ENCODE measurements around the gene LATS1.
"Not testable (repeated sequence)": the region's sequence is repeated elsewhere in the genome, so short reads cannot be mapped to it uniquely, and the experiment has no call there.

The LATS1 gene

DNA sequence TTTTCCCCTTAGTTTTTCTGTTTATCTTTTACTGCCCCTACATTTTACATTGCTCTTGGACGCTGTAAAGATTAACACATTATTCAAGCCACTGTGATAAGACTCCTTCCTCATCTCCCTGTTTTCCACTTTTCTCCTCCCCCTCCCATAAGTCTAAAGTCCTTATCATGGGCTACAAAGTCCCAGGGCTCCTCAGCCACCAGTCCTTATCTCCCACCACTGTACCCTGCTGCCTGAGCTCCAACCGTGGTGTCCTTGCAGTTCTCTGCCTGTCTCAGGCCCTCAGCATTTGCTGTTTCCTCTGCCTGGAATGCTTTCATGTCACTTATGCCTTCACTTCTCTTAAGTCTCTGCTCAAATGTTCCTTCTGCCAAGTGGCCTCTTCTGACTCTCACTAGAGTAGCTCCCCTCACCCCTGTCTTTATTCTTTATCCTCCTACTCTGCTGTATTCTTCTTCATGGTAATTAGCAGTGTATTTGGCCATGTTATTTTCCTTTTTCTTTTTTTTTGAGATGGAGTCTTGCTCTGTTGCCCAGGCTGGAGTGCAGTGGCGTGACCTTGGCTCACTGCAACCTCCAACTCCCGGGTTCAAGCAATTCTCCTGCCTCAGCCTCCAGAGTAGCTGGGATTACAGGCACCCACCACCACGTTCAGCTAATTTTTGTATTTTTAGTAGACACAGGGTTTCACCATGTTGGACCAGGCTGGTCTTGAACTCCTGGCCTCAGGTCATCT lies 10.8 kb upstream of the LATS1 start:
- in situ Hi-C loops (cut with HindIII; ENCODE audit: low sequenced_read_pairs) = no loop called here

DNA sequence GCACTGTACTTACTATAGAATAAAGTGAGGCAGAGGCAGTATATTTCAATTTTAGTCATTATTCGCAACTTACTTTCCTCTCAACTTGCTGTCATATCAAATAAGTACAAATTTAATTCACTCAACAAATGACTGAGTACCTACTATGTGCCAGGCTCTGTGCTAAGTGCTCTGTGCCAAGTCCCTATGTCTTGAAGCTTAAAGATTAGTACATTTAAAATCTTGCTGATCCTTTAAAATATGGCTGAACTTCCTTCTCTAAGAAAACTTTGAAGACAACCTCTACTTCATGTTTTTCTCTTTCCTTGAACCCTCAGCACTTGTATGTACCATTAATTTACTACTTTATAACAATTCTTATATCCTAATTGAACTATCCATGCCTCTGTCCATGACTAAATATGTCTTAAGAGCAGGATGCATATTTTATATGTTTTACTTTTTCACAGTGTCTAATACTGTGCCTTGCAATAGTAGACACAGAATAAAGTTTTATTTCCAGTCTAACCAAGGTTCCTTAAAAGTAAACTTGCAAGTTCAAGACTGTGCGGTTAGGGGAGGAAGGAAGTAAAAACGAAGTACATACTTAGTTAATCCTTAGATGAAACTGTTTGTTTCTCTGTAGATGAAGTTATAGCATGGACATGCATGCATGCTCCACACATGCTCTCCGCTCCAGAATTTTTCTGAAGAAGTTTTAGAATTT lies 10.0 kb upstream of the LATS1 start:
- in situ Hi-C loops (cut with HindIII; ENCODE audit: low sequenced_read_pairs) = no loop called here

DNA sequence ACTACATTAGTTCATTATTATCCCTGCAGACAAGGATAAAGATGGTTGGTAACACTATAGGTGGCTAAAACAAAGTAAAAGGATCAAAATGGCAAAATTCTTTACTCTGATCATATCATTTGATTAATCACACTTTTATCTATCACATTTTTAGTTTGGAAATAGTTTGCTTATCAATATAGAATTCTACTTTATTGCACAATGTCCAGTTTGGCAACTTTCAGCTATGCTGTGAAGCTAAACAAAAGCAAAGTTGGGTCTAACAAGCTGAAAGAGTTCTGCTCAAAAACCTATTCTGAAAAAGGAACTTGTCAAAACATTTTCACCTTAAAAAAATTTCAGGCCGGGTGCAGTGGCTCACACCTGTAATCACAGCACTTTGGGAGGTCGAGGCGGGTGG lies 7.9 kb upstream of the LATS1 start:
- in situ Hi-C loops (cut with HindIII; ENCODE audit: low sequenced_read_pairs) = no loop called here

DNA sequence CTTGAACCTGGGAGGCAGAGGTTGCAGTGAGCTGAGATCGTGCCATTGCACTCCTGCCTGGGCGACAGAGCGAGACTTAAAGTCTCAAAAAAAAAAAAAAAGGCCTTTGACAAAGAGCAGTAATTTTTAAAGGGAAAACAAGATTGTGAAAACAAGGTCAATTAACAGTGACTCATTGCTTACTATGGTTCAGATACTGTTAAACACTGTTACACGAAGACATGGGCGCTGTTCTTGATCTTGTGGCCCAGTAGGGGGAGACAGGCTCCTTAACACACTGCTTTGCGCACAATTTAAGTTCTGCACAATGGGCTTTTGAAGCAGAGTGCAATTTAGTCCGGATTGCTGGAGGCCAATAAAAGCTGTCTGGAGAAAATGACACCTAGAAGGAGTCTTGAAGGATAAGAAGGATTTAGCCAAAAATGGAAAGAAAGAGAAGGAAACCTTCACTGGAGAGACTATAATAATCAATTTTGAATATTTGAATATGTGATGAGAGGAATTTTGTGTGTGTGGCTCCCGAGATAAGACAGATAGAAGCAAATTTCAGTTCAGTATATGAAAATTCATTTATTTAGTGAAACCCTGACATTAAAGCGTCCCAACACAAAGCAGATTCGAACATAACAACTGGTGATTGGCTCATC lies 6.0 kb upstream of the LATS1 start:
- in situ Hi-C loops (cut with HindIII; ENCODE audit: low sequenced_read_pairs) = no loop called here

DNA sequence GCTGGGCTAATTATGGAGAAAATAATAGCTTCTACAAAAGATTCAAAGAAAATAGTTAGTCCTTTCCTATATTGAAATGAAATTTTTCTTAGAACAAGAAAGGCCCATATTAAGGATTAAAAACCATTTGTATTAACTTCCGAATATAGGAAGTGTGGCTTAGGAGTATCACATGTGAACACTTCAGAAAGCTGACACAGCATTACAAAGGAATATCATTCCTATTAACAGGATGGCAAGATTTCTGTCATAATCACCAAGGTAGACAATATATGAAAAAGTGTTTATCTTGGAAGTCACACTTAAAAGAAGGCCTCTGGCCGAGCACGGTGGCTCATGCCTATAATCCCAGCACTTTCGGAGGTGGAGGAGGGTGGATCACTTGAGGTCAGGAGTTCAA lies 5.4 kb upstream of the LATS1 start:
- in situ Hi-C loops (cut with HindIII; ENCODE audit: low sequenced_read_pairs) = no loop called here

DNA sequence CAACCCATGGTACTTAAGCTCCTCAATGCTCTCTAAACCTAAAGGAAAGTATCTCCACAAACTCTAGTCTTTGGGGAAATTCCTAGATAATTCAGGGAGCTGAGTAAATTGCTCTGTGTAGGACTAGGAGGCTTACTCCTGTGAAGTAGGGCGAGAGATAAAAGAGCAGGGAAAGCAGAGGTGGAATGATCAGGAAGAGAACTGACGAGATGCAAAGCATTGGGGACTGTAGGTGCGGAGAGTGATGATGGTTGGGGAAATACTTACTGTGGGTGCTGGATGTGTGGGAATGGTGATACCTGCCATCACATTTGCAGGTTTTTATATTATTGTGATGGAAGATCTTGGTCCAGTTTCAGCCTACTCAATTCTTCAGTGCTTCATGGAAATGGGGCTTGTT lies 1.6 kb upstream of the LATS1 start:
- in situ Hi-C loops (cut with HindIII; ENCODE audit: low sequenced_read_pairs) = no loop called here

DNA sequence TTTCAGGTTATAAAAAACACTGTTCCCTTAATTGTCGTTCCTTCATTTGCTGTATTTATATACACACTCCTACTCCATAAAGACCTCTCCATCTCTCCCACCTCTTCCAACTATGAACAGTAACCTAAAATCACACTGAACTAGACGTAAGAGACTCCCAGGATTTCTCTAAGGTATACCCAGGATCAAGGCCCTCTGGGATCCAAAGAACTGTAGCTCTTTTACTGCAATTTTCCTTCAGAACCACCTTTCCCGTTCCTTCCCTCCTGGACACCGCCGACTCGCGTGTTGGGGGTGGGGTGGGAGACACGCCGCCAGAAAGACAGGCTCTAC lies 680 bp downstream of the LATS1 start:
- in situ Hi-C loops (cut with HindIII; ENCODE audit: low sequenced_read_pairs) = no loop called here

DNA sequence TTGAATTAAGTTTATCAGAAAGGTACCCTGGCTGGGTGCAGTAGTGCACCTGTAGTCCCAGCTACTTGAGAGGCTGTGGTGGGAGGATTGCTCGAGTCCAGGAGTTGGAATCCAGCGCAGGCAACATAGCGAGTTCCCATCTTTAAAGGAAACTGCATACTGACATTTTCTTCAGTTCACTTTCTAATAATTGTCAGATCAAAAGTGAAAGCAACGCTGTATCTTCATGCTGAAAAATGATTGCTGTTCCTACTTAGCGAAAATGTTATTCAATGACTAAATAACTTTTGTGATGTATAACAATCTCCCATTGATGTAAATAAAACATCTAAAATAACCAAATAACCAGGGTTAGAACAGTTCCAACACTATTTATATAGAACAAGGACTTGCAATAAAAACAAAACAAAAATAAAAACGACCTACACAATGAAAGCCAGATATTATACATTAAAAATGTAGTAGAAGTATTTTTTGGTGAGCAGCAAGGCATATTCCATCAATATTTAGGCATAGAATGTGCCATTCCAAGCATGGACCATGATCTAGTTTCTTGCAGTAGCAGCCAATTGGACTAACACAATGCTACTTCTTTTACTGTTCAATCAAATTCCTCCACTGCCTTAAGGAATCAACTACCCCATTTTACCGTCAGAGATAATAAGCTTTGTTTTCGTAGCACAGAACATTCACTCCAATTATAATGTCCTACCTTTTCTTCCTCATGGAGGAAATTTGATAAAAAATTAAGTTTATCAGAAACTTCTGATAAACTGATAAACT lies 1.5 kb downstream of the LATS1 start:
- in situ Hi-C loops (cut with HindIII; ENCODE audit: low sequenced_read_pairs) = no loop called here

DNA sequence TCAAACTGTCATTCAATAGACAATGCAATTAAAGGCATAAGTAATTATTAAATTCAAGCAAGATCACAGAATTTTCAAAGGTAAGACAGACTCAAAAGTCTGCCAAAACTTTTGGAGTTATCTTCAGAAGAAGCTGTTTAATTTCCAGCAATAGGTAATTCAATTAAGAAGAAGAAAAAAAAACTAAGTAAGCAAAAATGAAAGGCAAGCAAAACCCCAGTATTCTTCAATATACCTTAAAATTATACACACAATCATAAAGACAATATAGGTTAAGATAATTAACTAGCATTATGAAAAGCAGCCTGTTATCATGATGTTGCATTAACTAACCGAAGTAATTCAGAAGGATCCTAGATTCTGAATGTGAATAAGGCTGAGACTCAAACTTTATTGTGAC lies 3.5 kb downstream of the LATS1 start:
- in situ Hi-C loops (cut with HindIII; ENCODE audit: low sequenced_read_pairs) = no loop called here

DNA sequence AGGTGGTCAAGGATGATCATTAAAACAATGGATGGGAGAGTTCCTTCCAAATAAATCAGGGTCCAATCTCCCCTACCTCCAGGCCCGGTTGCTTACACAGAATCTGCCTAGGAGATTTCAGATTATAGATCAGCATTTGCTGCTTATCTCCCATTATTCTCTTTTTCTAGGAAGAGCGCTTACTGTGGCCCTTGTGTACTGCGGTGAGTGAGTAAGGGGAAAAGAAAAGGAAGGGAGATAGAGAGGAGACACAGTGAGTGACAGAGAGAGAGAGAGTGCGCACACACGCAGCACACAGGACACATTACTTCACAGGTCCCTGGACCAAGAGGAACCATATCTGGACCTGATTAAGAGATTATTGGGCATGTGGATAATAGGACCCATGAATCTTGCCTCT lies 6.2 kb downstream of the LATS1 start:
- in situ Hi-C loops (cut with HindIII; ENCODE audit: low sequenced_read_pairs) = no loop called here

DNA sequence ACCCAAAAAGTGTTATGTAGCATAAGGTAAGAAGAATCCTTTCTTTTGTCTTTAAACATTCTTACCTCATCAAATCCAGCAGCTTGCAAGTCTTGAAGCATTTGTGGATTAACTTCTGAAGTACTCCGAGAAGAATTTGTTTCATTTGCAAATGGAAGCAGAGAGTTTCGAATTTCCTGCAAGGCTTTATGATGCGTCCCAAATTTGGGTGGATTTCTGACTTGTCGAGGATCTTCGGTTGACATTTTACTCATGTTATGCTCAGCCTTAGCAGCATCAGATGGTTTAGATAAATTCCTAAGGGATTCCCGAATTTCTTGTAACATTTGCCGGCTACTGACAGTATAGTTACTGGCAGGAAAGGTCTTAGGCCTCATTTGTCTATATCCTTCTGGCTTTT lies 16.2 kb downstream of the LATS1 start:
- in situ Hi-C loops (cut with HindIII; ENCODE audit: low sequenced_read_pairs) = no loop called here

DNA sequence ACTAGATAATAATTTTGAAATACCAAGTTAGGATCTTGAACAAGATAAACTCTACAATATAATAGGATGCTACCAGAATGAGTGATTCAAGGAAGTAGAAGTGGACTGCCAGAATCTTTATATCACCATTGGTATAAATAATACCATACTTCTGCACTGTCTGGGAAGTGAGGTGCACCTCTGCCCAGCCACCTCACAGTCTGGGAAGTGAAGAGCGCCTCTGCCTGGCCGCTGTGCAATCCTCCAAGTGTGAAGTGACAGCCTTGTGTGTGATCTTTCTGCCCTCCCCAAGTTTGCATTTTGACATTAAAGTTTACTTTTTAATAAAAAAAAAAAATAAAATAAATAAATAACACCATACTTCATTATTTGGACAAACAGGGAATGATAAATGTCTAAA lies 18.8 kb downstream of the LATS1 start:
- in situ Hi-C loops (cut with HindIII; ENCODE audit: low sequenced_read_pairs) = no loop called here

DNA sequence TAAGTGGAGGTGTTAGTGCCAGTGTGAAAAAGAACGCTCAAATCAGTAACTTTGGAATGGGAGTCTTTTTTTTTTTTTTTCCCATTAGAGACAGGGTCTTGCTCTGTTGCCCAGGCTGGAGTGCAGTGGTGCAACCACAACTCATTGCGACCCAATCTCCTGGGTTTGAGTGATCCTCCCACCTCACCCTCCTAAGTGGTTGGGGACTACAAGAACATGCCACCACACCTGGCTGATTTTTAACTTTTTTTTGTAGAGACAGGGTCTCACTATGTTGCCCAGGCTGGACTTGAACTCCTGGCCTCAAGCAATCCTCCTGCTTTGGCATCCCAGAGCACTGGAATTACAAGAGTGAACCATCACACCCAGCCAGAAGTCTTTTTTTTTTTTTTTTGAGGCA lies 19.7 kb downstream of the LATS1 start:
- in situ Hi-C loops (cut with HindIII; ENCODE audit: low sequenced_read_pairs) = no loop called here

DNA sequence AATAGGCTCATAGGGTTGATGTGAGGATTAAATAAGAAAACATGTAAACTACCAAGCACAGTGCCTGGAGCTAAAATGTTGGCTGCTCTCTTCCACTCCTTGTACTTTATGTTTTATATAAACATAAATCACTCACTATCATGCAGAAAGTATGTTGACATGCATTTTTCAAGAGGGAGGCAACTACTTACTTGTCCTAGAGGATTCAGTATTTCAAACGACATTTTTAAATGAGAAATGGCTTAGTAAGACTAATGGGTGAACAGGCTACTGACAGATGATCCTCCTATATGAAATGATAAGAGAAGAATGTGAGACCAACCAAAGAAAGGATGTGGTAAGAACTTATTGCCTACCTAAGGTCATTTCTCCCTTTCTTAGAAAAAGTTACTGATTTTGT lies 21.0 kb downstream of the LATS1 start:
- in situ Hi-C loops (cut with HindIII; ENCODE audit: low sequenced_read_pairs) = no loop called here

DNA sequence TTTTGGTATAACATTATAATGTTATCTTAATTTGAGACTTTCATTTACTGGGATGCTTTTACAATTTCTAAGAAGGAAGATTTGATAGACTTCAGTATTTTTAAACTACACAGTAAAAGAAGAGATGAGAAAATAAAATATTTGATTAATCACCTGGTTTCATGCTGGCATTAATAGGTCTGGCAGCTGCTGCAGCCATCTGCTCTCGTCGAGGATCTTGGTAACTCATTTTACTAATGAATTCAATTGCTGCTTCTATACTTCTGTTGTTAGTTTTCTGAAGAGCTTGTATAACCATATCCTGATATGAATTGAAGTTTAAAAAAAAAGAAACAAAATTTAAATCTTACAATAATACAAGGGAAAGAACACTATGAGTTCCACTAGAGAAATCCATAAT lies 23.0 kb downstream of the LATS1 start:
- in situ Hi-C loops (cut with HindIII; ENCODE audit: low sequenced_read_pairs) = no loop called here

DNA sequence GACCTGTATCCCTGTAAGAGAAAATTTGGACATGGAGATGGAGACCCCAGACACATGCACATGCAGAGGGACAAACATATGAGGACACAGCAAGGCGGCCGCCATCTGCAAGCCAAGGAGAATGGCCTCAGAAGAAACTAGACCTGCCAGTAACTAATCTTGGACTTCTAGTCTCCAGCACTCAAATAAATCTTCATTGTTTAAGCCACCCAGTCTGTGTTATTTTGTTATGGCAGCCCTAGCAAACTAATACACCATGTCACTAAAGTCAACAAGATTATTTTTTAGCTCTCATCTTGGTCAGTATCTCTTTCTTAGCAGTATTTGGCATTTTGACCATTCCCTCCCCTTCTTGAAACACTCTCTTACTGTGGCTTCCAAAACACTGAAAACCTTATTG lies 26.7 kb downstream of the LATS1 start:
- in situ Hi-C loops (cut with HindIII; ENCODE audit: low sequenced_read_pairs) = no loop called here

DNA sequence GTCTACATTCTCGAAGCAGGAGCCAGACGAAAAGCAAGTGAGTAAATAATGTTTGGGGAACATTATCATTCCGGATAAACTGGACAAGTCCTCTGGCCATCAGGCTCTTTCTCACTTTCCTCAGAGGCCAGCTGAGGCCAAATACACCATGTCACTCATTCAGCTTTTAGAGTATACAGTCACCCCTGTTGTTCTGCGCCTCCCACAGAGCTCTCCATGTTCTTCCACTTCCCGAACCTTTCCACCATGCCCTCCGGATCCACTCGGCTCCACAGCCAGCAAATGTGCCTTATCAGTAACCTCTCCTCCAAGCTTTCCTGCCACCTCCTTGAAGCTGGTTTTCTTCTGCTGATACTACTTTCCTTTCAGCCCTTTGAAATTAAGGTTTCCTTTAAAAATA lies 31.7 kb downstream of the LATS1 start:
- in situ Hi-C loops (cut with HindIII; ENCODE audit: low sequenced_read_pairs) = no loop called here

DNA sequence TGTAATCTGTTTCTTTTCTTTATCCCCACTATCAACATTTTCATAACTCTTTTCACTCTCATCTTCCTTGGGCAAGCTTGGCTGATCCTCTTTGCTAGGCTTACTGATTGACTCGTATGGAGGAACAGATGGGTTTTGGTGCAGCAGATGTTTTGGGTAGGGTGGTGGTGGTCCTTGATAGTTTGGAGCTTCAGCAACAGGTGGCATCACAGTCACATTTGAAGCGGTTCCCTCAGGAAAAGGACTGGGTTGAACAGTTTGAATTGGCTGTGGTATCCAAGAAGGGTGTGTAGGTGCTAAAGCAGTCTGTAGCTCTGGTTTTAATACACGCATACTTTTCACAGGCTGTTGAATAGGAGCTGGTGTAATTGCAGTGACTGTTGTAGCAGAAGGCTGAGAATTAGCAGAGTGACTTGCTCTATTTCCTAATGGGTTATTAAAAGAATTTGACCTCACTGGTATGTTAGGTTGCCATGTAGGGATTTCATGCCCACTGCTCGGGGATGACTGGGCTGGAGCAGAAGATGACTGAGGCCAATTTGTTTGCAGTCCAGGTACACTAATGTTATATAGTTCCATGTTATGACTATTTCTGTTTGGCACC lies 34.5 kb downstream of the LATS1 start:
- in situ Hi-C loops (cut with HindIII; ENCODE audit: low sequenced_read_pairs) = no loop called here

DNA sequence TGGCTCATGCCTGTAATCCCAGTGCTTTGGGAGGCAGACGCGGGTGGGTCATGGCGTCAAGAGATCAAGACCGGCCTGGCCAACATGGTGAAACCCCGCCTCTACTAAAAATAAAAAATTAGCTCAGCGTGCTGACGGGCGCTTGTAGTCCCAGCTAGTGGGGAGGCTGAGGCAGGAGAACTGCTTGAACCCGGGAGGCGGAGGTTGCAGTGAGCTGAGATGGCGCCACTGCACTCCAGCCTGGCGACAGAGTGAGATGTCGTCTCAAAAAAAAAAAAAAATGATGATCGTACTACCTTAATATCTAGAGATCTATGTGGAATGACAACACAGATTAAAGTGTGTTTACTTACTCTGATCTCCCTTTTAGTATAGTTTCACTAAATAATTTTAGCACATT lies 36.1 kb downstream of the LATS1 start:
- in situ Hi-C loops (cut with HindIII; ENCODE audit: low sequenced_read_pairs) = not testable (repeated sequence)

DNA sequence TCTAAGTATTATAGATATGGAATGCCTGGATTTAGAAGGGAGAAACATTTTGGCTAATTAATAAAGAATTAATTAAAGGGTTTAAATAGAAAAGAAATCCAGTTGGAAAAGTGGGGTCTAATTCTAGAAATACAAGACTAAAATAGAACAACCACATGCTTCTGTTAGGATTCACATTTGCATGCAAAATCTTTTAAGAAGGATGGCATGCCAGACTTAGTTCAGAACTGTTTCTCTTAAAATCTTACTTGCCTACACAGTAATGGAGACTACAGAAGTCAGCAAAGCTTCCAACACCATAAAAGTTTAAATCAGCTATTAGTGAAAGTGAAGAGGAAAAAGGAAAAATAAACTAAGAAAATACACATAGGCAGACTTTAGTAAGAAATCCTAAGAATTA lies 36.7 kb downstream of the LATS1 start:
- in situ Hi-C loops (cut with HindIII; ENCODE audit: low sequenced_read_pairs) = no loop called here

DNA sequence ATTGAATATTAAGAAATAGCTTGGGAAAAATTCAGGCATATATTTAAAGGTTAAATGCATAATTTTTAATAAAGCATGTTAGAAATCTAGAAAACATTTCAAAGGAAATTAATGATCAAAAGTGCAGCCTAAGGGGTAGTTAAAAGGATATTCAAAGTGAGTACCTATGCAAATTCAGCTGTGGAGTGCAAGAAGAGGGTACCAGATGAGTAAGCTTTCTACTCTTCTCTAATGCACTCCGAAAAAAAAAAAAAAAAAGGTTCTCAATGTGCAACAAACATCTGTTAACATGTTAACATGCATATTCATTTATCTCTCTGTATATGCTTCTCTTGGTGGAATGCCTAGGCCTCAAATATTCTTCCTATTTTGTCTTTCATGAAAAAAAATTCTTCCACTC lies 37.4 kb downstream of the LATS1 start:
- in situ Hi-C loops (cut with HindIII; ENCODE audit: low sequenced_read_pairs) = no loop called here
